ENCODE measurements around the gene POC5.

Gene POC5

DNA sequence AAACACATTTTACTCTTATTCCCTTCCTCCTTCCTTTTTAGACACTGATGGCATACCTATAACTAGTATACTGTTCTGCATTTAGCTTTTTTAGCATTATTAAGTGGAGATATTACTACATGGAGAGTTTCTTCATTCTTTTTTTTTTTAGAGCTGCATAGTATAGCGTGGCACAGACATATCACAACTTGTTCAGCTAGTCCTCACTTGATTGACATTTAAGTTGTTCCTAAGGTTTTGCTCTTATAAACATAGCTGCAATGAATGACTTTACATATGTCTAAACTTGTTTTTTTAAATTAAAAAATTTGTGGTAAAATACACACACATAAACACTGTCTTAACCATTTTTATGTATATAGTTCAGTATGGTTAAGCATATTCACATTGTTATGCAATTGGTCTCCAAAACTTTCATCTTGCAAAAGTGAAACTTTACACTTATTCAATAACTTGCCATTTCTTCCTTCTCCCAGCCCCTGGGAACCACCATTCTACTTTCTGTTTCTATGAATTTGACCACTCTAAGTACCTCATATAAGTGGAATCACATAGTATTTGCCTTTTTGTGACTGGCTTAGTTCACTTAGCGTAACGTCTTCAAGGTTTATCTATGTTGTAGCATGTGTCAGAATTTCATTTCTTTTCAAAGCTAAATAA is 57.3 kb downstream of the POC5 start:
- no peak for FAIRE-seq

DNA sequence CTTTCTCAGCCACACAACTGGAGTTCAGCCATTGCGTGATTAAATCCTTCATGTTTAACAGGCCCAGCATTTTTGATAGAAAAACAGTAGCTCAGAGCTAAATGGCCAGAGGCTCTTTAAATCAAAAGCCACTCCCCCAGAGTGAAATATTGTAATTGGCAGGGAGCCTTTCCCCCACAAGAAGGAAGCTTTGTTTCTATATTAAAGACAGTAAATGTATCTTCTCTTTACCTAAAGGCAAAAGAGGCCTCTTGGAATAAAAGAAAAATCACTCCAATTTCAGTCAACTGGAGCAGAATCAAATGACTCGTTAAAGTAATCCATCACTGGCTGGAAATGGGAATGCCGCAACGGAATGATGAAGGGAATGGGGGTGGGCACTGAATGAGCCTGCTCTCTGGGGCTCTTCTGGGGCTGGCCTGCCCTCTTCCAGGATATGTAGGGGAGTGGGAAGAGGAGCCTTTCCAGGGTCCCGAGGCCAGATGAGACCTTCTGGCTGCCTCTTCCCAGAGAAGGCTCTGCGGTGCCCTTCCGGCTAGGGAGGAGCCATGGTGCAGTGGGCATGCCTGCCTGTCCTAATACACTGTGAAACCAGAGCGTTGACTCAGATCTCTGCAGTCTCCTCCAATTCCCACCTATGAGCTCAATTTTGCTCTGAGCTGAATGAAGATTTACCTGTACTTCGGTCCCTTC is 60.8 kb downstream of the POC5 start:
- no peak for FAIRE-seq

DNA sequence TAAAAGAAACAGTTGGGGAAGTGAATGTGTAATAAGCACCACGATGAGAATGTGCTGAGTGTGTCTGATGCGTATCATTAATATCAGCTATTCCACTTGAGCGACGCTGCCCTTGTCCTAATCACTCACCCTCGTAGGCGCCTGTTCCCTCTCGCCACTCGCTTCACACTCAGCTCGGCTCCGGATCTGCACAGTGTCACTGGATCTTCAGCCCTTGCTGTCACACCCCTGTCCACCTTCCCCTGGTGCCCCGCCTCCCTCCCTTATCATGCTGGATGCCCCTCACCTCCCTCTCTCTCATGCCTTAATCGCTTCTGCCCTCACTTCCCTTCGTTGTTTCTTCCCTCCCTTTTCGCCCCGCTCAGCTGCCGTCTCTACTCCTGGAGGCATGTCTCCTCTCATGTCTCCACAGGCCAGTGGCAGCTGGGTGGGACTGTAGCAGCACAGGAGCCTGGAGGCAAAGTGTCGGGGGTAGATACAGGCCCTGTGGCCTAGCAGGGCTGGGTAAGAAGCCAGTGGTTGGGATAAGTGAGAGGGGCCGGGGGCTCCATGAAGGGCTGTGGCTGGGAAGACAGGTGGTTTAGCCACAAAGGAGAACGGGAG is 62.4 kb downstream of the POC5 start:
- no peak for FAIRE-seq

DNA sequence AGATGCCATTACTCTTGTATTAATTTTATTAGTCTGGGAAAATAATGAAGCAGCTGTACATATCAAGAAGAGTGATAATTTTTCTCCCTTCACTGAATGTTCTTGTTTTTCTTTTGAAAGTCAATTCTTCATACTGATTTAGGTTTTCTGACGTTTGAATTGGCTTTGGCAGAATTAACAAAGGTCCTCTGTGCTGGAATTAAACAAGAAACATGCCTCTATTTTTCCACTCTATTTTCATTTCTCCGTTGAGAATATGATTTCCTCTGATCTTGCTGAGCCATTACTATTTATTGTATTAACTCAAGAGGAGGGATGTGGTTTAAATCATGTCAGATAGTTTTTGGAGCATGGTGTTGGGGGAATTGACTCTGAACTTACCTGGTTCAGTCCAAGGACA is 63.7 kb downstream of the POC5 start:
- no peak for FAIRE-seq

DNA sequence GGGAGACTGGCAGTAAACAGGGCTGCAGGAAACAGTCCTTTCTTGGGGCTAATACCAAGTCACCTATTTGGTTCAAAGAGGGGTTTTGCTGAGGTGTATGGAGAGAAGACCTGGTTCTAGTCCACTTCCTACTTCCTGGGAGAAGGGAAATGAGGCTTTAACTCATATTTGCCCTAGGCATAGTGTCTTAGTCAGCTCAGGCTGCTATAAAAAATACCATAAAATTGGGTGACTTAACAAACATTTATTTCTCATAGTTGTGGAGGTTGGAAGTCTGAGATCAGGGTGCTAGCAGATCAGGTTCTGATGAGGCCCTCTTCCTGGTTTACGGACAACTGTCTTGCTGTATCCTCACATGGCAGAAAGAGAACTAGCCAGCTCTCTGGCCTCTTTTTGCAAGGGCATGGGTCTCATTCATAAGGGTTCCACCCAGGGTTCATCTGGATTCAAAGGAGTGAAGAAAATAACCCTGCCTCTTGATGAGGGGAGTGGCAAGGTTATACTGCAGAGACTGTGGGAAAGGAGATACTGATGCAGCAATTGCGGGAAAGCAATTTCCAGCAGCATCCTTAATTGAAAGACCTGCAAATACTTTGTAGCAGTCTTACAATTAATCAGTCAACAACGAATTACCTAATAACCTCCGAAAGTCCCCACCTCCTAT is 65.5 kb downstream of the POC5 start:
- FAIRE-seq, result no peak

DNA sequence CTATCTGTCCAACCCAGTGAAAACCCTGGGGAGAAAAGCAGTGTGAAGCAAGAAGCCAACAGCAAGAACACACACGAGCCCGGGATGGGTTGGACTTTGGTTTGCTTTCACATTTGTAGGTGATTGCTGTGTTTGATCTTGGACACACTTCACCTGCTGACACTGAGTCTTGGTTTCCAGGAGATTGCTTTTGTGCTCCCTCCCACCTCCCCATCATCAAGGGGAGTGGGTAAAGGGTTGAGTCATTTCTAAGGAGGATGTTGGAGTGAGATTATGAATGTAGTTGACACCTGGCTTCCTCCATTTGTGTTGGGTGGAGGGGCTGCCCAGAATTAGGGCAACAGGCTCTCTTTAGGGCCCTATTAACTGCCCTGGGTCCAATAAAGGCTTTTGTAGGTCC is 68.5 kb downstream of the POC5 start:
- no peak for FAIRE-seq

DNA sequence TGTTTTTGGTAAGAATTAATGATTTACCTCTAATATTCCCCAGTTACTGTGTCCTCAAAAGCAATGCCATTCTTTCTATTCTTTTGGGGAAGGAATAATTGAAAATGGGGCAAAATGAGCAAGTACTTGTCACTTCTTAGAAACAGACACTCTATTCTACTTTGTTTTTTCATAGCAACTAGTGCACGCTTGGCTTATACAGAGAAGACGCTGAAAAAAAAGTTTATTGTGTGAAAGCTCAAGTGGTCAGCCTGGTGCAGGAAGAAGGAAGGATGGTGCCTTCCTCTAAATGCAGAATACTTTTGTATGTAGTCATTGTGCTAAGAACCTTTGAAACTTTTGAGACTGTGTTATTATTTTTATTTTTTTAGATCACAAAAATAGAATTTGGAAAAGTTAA is 76.4 kb downstream of the POC5 start:
- FAIRE-seq, result no peak

DNA sequence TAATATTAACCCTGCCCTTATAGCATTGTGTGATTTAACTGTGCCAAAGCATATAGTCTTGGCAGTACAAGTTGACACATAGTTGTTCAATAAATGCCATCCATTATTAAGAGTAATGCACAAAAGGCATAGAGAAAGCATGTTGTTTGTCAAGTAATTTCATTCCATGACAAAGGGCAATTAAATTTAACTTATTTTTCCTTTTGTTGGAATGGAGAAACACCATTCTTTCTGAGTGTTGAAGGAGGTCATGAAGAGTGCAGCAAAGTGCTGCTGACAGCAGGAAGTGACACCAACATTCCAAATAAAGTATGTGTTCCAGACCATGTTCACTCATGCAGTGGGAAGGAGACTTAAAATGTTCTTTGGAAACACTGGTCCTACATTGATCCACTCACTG is 76.8 kb downstream of the POC5 start:
- no peak for FAIRE-seq

DNA sequence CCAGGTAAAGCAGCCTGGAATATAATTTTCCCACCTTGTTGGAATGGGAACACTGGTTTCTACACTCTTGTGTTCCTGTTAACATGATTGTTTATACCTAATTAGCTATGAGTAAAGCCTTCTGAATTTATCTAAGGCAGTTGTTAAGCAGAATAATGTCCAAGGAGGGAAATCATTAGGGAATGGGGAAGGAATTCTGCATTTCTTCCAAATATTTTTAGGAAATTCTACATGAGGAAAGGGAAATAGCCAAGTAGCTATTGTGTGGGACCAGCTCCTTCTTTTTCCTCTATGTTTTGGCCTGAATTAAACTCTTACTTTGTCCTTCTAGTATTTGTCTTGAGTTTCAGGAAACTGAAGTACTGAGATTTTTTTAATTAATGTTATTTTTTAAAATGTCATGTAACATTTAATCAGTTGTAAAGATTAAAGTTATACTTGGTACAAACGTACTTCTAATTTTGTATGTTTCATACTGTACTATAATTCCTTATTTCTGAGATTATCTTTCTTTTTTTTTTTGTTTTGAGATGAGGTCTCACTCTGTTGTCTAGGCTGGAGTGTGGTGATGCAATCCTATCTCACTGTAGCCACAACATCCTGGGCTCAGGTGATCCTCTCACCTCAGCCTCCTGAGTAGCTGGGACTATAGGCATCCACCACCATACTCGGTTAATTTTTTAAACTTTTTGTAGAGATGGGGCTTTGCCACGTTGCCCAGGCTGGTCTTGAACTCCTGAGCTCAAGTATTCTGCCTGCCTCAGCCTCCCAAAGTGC is 77.5 kb downstream of the POC5 start:
- no peak for FAIRE-seq

DNA sequence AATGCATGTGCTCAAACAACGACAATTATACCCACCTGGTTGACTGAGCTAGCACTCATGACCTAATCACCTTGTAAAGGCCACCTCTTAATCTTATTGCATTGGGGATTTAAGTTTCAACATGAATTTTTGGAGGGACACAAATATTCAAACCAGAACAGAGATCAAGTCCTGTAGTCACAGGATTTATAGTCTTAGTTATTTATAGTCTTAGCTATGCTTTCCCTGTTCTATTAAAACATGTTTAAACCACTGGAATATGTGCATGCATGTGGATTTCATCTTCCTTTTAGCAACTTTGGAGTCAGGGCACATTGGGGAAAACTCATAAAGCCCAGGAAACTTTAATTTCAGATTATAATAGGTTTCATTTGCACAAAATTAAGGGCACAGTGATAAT is 79.3 kb downstream of the POC5 start:
- no peak for FAIRE-seq

DNA sequence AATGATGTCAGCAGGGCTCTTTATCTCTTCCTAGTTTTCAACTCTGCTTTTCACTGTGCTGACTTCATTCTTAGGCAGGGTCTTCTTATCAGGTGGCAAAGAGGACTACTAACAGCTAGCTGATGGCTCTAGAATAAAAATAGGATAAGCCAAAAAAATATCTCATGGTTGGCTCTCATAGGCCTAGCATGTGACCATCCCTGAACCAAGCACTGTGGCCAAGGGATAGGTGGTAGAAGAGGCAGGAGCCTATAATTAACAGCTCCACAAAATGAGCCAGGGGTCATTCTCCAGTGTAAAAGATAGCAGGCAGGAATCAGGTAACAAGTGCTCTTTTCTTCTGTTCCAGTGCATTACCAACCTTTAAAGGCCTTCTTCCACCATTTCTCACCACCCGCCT is 84.9 kb downstream of the POC5 start:
- FAIRE-seq, result no peak

DNA sequence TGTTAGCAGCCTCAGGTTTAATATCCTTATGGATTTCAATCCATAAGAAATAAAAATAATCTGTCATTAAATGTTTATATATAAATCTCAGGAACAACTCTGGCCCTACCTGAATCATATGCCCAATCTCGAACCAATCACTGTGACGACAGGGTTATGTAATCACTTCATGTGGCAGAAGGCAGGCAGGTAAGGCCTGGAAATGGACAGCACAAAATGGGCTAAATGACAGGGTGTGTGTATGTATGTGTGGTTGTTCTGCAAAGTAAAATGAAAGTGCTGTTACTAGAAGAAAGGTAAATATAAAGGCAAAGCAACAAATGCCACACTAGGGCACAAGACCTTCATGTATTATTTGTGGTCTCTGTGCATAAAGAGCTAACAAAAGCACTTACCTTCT is 86.4 kb downstream of the POC5 start:
- FAIRE-seq, result no peak

DNA sequence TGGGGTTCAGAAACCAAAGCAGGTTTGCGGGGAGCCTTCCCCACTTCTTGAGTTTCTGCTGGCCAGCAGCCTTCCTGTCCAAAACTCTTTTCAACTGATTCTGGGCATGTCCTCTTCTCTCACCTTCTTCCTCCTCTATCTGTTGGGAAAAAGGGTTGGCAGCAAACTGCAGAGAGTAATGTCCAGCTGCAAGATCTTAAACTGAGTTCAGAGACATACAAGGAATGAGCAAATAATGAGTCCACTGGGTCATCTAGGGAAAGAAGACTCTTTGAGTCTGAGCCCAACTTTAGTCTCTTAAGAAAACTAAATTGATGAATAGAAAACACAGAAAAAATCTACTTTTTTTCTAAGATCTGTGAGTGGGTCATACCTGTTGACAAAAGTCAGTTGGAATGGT is 89.4 kb downstream of the POC5 start:
- FAIRE-seq, result no peak

DNA sequence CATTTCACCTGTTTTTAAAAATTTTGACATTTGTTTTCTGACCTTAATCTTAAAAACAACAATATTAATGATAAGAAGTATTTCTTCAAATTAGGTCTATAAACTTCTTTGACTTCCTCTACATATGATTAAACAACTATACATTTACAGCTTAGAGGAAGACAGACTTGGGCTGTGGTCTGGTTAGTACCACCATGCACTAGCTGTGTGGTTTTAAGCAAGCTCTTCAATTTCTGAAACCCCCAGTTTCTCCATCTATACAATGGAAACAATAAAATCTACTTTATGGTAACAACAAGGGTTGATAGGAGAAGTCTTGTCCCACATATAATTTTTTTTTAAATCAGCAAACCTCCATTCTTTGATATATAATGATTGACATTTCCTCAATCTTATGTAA is 90.3 kb downstream of the POC5 start:
- FAIRE-seq, result no peak
